Measurements from ENCODE around the gene PLCE1.

DNA sequence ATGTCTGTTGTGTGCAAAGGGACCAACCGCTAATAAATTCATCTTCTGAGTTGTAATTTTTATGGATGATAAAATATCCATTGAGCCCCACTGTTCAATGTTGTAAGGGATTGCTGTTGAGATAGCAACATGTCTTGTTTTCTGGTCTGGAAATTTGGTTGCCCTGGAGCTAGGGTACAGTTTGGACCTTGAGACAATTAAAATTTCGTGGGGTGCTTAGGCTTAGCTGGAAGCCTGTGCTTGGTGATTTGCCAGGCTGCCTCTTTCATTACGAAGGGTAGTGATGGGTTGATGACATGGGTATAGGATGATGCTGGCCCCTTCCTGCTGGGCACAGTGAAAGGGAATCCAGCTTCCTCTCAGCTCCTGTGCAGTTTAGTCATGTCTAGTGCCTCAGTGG lies 43.6 kb downstream of the PLCE1 start:
- no peak for TF ChIP-seq EZH2 (IDR thresholded peaks at IDR 0.05; ENCODE audit: borderline replicate concordance, low read depth, low read length, severe bottlenecking)
- TF ChIP-seq, protein P1, sequence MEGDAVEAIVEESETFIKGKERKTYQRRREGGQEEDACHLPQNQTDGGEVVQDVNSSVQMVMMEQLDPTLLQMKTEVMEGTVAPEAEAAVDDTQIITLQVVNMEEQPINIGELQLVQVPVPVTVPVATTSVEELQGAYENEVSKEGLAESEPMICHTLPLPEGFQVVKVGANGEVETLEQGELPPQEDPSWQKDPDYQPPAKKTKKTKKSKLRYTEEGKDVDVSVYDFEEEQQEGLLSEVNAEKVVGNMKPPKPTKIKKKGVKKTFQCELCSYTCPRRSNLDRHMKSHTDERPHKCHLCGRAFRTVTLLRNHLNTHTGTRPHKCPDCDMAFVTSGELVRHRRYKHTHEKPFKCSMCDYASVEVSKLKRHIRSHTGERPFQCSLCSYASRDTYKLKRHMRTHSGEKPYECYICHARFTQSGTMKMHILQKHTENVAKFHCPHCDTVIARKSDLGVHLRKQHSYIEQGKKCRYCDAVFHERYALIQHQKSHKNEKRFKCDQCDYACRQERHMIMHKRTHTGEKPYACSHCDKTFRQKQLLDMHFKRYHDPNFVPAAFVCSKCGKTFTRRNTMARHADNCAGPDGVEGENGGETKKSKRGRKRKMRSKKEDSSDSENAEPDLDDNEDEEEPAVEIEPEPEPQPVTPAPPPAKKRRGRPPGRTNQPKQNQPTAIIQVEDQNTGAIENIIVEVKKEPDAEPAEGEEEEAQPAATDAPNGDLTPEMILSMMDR (IDR thresholded peaks at IDR 0.05; ENCODE audit: extremely low read depth in 1 of 2, insufficient read depth in 1 of 2, low read depth in 1 of 2, low read length in 2 of 2) = no peak
- no peak for TF ChIP-seq POLR2A (IDR thresholded peaks at IDR 0.05; ENCODE audit: low read depth, low read length)

All from endothelial cell of umbilical vein (primary cell).